K562 (cell line): Measurements from ENCODE around the gene TNP1. TPM values are rescaled to one million over a fixed set of nuclear protein-coding genes. Genes with fewer than 3 reads are reported as not detected.

Experiments
- CHD1 ChIP-seq: fragments of 200-600 bp; sonication (generic); IDR thresholded peaks from one replicate; pipeline ENCODE4 v1.6.1; 2012; ENCODE audit warnings: mild to moderate bottlenecking, moderate library complexity, low read length, inconsistent platforms
- CXXC5 ChIP-seq: fragments of 250-450 bp; sonication (Bioruptor Pico); IDR thresholded peaks from 2 replicates; pipeline ENCODE4 v1.8.0; 2022; ENCODE audit warnings: inconsistent platforms, mild to moderate bottlenecking, moderate library complexity
- HIVEP1 ChIP-seq: fragments of 250-450 bp; sonication (Bioruptor Pico); IDR thresholded peaks from 2 replicates; pipeline ENCODE4 v1.4.0; 2020; ENCODE audit warnings: mild to moderate bottlenecking
- KLF10 ChIP-seq: fragments of 250-450 bp; sonication (Bioruptor Pico); IDR thresholded peaks from 2 replicates; pipeline ENCODE4 v1.6.1; 2021; ENCODE audit warnings: matching md5 sums
- LCOR ChIP-seq: sonication (generic); formaldehyde crosslinking; IDR thresholded peaks from 2 replicates; pipeline ENCODE4 v1.8.0; 2022; ENCODE audit warnings: mild to moderate bottlenecking, missing genetic modification reagents
- NFXL1 ChIP-seq: fragments of 450-650 bp; formaldehyde crosslinking; IDR thresholded peaks from 2 replicates; pipeline ENCODE4 v1.4.0; 2021; ENCODE audit warnings: mild to moderate bottlenecking
- NFYB ChIP-seq: IDR thresholded peaks from 2 replicates; pipeline ENCODE4 v1.6.1; 2011; ENCODE audit warnings: mild to moderate bottlenecking, moderate library complexity; ENCODE audit not compliant: insufficient read length; ENCODE audit errors: extremely low read depth
- OTX1 ChIP-seq: fragments of 450-650 bp; formaldehyde crosslinking; IDR thresholded peaks from 2 replicates; pipeline ENCODE4 v1.4.0; 2022; ENCODE audit warnings: mild to moderate bottlenecking
- POLR2AphosphoS2 ChIP-seq: IDR thresholded peaks from 2 replicates; pipeline ENCODE4 v1.6.1; 2012; ENCODE audit warnings: low read length, improper control_type of control experiment
- SRSF9 ChIP-seq: fragments of 200-400 bp; formaldehyde crosslinking; IDR thresholded peaks from 2 replicates; pipeline ENCODE4 v1.6.1; 2017; ENCODE audit warnings: low read depth, low read length, borderline replicate concordance
- TCF7L2 ChIP-seq: fragments of 150-350 bp; IDR thresholded peaks from 2 replicates; pipeline ENCODE4 v1.6.1; 2016; ENCODE audit warnings: low read depth, mild to moderate bottlenecking, low read length, moderate library complexity
- TEAD2 ChIP-seq: fragments of 450-650 bp; IDR thresholded peaks from 2 replicates; pipeline ENCODE4 v1.6.1; 2016; ENCODE audit warnings: missing genetic modification characterization, control low read depth, missing compliant biosample characterization
- U2AF1 ChIP-seq: fragments of 200-400 bp; formaldehyde crosslinking; optimal IDR thresholded peaks from 2 replicates; pipeline ENCODE3; 2017; ENCODE audit warnings: mild to moderate bottlenecking, low read depth, low read length, moderate library complexity
- ZFP1 ChIP-seq: fragments of 450-650 bp; formaldehyde crosslinking; IDR thresholded peaks from 2 replicates; pipeline ENCODE4 v1.4.0; 2020; ENCODE audit warnings: mild to moderate bottlenecking, mixed read lengths
- ZKSCAN3 ChIP-seq: fragments of 250-450 bp; sonication (Bioruptor Pico); IDR thresholded peaks from 2 replicates; pipeline ENCODE4 v1.4.0; 2020
- ZNF175 ChIP-seq: fragments of 200-800 bp; sonication (Bioruptor generic); IDR thresholded peaks from 2 replicates; pipeline ENCODE4 v1.6.1; 2016; ENCODE audit warnings: low read depth, mild to moderate bottlenecking, missing genetic modification characterization, missing compliant biosample characterization
- ZNF3 ChIP-seq: fragments of 250-450 bp; sonication (Bioruptor Pico); IDR thresholded peaks from 2 replicates; pipeline ENCODE4 v1.5.0; 2021; ENCODE audit warnings: mild to moderate bottlenecking, moderate library complexity
- ZNF561 ChIP-seq: fragments of 450-650 bp; formaldehyde crosslinking; conservative IDR thresholded peaks from 2 replicates; pipeline ENCODE4 v1.4.0; 2020; ENCODE audit warnings: mild to moderate bottlenecking, moderate library complexity
- ZNF586 ChIP-seq: fragments of 450-650 bp; formaldehyde crosslinking; conservative IDR thresholded peaks from 2 replicates; pipeline ENCODE4 v1.4.0; 2020; ENCODE audit warnings: mild to moderate bottlenecking, moderate library complexity
- ZNF79 ChIP-seq: fragments of 250-450 bp; sonication (Bioruptor Pico); IDR thresholded peaks from 2 replicates; pipeline ENCODE4 v1.4.0; 2020; ENCODE audit warnings: low read depth, mild to moderate bottlenecking, moderate library complexity
- polyA plus RNA-seq, 8 experiments: library from polyadenylated mRNA; depleted of rRNA in 4 of 8; stranded (reverse) in 5 of 8; unstranded in 3 of 8; fragments of >200 nt; fragmentation: Nextera tagmentation in 2 of 8; fragmentation: Illumina TruSeq in 1 of 8; extraction: Ambion mirVana in 2 of 8; extraction: Trizol in 1 of 8; gene quantifications; 2 replicates each; pipeline versions ENCODE4 v1.2.1 to v1.2.3, GENCODE V29; 2011 to 2014; ENCODE audit warnings: inconsistent platforms in 1 of 8, missing spikeins in 1 of 8
- total RNA-seq, 7 experiments: library from RNA; depleted of rRNA in 6 of 7; stranded (reverse); fragments of >200 nt in 6 of 7; fragmentation: Illumina TruSeq in 2 of 7; extraction: Trizol in 2 of 7; gene quantifications; 2 replicates each; pipeline versions ENCODE4 v1.2.1 to v1.2.3, GENCODE V29; 2011 to 2021; ENCODE audit warnings: low replicate concordance in 1 of 7
- TF ChIP-seq, protein P1 (sequence below): fragments of 450-650 bp; conservative IDR thresholded peaks from 2 replicates; pipeline ENCODE4 v1.6.1; 2016; ENCODE audit warnings: missing genetic modification characterization, low read depth, mild to moderate bottlenecking, missing compliant biosample characterization, moderate library complexity
- TF ChIP-seq, protein P2 (sequence below): fragments of 250-450 bp; sonication (Bioruptor Pico); IDR thresholded peaks from 2 replicates; pipeline ENCODE4 v1.8.0; 2022; ENCODE audit warnings: moderate library complexity, mild to moderate bottlenecking, inconsistent platforms
- TF ChIP-seq, protein P3 (sequence below): fragments of 450-650 bp; IDR thresholded peaks from 2 replicates; pipeline ENCODE4 v1.6.1; 2016; ENCODE audit warnings: missing biosample characterization, missing genetic modification characterization
- TF ChIP-seq, protein P4 (sequence below): fragments of 450-650 bp; formaldehyde crosslinking; IDR thresholded peaks from 2 replicates; pipeline ENCODE4 v1.4.0; 2020; ENCODE audit warnings: mild to moderate bottlenecking, moderate library complexity
- TF ChIP-seq, protein P5 (sequence below): fragments of 250-450 bp; sonication (Bioruptor Pico); IDR thresholded peaks from 2 replicates; pipeline ENCODE4 v1.8.0; 2022; ENCODE audit warnings: inconsistent platforms, mild to moderate bottlenecking, moderate library complexity, borderline replicate concordance

Gene TNP1
- total and polyA plus RNA-seq, 9 of the 15 experiments (the other 6 are each of a cell fraction or from before 2014, with no cell fraction given): not detected

DNA sequence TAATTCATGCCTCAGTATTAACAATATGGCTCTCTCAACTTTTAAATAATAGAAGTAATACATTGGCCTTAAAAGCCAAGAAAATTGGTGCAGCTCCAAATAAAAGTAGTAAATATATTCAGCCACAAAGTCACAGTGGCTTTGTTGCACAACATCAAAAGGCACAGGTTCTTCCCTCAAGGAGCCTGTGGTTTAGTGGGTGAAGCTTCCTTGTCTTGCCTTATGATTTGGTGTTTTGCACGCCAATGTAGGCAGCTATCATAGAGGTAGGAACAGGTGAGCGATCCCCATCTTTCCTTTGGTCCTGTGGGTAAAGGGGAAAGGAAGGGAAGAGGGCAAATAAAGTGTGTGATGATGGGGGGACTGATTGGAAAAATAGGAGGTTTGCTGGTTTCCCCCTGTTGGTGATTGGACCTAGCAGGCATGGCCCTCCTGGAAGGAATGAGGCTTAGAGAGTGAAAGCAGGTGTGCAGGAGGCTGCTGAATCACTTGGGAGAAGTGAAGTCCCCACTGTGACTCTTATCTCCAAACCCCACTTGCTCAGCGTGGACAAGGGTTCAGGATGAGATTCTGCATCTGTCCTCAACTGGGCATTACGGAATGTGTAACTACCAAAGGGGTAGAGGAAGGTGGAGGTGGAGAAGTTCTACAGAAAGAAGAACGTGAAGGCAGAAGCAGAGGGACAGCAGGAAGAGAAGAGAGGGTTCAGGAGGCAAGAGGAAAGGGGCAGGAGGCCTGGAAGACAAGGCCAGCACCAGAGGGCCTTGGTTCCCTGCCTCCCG, 20.1 kb upstream of the TNP1 start (continued):
- TF ChIP-seq SRSF9: no peak
- no peak for TF ChIP-seq NFYB
- TF ChIP-seq ZFP1 (CRISPR knock-in tag): no peak
- TF ChIP-seq NFXL1 (CRISPR knock-in tag): no peak
- peak; percentile 61 for TF ChIP-seq CXXC5 (CRISPR knock-in tag)
- TF ChIP-seq, protein P1, sequence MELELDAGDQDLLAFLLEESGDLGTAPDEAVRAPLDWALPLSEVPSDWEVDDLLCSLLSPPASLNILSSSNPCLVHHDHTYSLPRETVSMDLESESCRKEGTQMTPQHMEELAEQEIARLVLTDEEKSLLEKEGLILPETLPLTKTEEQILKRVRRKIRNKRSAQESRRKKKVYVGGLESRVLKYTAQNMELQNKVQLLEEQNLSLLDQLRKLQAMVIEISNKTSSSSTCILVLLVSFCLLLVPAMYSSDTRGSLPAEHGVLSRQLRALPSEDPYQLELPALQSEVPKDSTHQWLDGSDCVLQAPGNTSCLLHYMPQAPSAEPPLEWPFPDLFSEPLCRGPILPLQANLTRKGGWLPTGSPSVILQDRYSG: no peak
- TF ChIP-seq, protein P2, sequence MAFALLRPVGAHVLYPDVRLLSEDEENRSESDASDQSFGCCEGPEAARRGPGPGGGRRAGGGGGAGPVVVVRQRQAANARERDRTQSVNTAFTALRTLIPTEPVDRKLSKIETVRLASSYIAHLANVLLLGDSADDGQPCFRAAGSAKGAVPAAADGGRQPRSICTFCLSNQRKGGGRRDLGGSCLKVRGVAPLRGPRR (CRISPR knock-in tag): no peak
- TF ChIP-seq, protein P3, sequence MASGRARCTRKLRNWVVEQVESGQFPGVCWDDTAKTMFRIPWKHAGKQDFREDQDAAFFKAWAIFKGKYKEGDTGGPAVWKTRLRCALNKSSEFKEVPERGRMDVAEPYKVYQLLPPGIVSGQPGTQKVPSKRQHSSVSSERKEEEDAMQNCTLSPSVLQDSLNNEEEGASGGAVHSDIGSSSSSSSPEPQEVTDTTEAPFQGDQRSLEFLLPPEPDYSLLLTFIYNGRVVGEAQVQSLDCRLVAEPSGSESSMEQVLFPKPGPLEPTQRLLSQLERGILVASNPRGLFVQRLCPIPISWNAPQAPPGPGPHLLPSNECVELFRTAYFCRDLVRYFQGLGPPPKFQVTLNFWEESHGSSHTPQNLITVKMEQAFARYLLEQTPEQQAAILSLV: no peak
- TF ChIP-seq OTX1 (CRISPR knock-in tag): peak; percentile 28; the same call in 1 of the 2 replicates
- TF ChIP-seq ZNF79 (CRISPR knock-in tag): no peak
- TF ChIP-seq KLF10: no peak
- TF ChIP-seq ZKSCAN3 (CRISPR knock-in tag): no peak
- TF ChIP-seq POLR2AphosphoS2: no peak
- no peak for TF ChIP-seq U2AF1
- no peak for TF ChIP-seq ZNF586
- TF ChIP-seq TCF7L2: no peak
- TF ChIP-seq LCOR: no peak
- TF ChIP-seq CHD1: no peak
- TF ChIP-seq, protein P4, sequence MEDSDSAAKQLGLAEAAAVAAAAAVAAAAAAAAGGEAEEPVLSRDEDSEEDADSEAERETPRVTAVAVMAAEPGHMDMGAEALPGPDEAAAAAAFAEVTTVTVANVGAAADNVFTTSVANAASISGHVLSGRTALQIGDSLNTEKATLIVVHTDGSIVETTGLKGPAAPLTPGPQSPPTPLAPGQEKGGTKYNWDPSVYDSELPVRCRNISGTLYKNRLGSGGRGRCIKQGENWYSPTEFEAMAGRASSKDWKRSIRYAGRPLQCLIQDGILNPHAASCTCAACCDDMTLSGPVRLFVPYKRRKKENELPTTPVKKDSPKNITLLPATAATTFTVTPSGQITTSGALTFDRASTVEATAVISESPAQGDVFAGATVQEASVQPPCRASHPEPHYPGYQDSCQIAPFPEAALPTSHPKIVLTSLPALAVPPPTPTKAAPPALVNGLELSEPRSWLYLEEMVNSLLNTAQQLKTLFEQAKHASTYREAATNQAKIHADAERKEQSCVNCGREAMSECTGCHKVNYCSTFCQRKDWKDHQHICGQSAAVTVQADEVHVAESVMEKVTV (CRISPR knock-in tag): no peak
- no peak for TF ChIP-seq HIVEP1 (CRISPR knock-in tag)
- no peak for TF ChIP-seq ZNF3 (CRISPR knock-in tag)
- TF ChIP-seq ZNF175: 0 out of 2 replicates have a peak, but pooled peaks have one; percentile 1
- TF ChIP-seq, protein P5, sequence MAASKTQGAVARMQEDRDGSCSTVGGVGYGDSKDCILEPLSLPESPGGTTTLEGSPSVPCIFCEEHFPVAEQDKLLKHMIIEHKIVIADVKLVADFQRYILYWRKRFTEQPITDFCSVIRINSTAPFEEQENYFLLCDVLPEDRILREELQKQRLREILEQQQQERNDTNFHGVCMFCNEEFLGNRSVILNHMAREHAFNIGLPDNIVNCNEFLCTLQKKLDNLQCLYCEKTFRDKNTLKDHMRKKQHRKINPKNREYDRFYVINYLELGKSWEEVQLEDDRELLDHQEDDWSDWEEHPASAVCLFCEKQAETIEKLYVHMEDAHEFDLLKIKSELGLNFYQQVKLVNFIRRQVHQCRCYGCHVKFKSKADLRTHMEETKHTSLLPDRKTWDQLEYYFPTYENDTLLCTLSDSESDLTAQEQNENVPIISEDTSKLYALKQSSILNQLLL (CRISPR knock-in tag): no peak
- TF ChIP-seq ZNF561 (CRISPR knock-in tag): no peak
- TF ChIP-seq TEAD2 (tag): no peak
